ENCODE measurements around the gene MKI67.

GRCh38 chr10:128166151-128166550 is 39.9 kb upstream of the MKI67 start:
- TF ChIP-seq EZH2 (IDR thresholded peaks at IDR 0.05): no peak
- TF ChIP-seq POLR2AphosphoS5 (IDR thresholded peaks at IDR 0.05; ENCODE audit: borderline replicate concordance, low read depth, low read length): no peak
- TF ChIP-seq FOXP2 (optimal IDR thresholded peaks at IDR 0.05; ENCODE audit: control extremely low read depth, extremely low read length, insufficient read depth): no peak
